Measurements from ENCODE around the gene SVOP.

DNA sequence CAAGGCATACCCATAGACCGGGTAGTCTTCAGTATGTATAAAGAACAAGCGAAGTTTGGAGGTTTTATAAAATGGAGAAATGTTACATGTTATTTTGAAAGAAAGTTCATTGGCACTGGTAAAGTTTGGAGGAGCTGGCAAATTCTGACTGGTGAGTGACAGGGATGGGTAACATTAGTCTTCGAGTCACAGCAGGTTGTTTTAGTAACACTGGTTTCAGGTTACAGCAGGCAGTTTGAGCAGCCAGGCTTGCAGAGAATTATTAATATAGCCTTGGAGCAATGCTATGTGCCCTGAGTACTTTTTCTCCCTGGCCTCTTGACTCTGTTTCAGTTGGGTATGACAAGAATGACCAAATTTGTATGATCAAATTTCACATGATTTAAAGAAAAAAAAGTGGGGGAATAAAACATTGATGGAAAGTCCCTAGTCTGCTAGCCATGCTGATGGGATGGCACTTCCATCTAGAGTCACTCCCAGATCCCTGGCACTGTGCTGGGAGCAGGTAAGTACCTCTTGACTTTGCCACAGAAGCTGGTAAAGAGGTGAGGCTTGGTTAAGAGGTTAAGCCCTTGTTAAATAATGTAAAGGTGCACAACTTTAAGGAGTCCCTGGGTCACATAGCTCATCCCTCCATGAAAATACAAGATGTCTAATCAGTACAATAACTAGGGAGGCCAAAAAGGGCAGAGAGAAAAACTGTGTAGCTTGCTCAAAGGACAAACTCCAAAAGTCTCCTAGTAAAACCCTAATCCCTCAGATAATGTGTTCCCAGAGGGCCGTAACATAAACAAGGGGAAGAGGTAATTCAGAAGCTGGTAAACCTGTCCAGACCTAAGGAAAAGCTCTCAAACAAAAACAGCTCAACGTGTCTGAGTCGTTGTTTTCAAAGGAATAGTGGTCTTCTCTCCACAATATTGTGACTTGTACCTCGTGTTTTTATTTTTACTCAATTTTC, 12.7 kb upstream of the SVOP start:
- TF ChIP-seq, protein P1, sequence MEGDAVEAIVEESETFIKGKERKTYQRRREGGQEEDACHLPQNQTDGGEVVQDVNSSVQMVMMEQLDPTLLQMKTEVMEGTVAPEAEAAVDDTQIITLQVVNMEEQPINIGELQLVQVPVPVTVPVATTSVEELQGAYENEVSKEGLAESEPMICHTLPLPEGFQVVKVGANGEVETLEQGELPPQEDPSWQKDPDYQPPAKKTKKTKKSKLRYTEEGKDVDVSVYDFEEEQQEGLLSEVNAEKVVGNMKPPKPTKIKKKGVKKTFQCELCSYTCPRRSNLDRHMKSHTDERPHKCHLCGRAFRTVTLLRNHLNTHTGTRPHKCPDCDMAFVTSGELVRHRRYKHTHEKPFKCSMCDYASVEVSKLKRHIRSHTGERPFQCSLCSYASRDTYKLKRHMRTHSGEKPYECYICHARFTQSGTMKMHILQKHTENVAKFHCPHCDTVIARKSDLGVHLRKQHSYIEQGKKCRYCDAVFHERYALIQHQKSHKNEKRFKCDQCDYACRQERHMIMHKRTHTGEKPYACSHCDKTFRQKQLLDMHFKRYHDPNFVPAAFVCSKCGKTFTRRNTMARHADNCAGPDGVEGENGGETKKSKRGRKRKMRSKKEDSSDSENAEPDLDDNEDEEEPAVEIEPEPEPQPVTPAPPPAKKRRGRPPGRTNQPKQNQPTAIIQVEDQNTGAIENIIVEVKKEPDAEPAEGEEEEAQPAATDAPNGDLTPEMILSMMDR (IDR thresholded peaks at IDR 0.05; ENCODE audit: low read depth, low read length): no peak
- no peak for TF ChIP-seq EZH2phosphoT487 (IDR thresholded peaks at IDR 0.05; ENCODE audit: low read depth)
